ENCODE data around the gene SPEG. TPM values are rescaled to one million over a fixed set of nuclear protein-coding genes. Genes with fewer than 3 reads are reported as not detected.

The SPEG gene
- total and polyA plus RNA-seq, 3 donors from 2014 or later = 16.0 to 24.3 (median 23.0) TPM

DNA sequence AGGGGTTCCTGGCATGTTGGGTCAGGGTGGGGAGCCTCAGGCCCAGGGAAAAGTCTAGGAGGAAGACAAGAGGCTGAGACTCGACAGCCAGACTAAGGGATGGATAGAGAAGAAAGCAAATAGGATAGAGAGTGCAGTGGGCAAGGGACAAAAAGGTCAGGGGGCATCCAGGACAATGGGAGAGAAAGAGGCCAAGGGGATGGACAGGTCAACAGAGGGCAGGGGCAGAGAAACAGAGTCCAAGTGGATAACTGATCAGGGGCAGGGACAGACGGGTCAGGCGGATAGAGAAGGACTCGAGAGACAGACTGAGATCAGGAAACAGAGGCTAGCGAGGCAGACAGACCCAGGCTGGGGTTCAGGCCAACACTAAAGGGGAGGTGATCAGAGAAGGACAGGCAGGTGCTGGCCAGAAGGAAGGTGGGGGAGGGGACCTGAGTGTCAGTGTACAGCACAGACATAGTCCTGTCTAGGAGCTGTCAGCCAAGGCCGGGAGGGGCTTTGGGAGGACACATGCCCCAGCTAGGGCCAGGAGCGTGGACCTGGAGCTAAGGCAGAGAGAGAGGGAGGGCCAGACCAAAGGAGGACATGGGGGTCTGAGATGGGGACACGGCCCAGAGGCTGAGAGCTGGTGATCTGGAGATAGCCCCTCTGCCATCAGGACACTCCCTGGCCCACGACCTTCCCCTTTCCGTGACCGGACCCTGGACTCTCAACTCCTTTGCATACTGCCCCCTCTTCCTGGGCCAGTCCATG, 91.9 kb downstream of the SPEG start:
- no peak overlapping the region for H3K4me3 ChIP-seq
- TF ChIP-seq POLR2A (IDR thresholded peaks at IDR 0.05) = no peak
- TF ChIP-seq, protein P1, sequence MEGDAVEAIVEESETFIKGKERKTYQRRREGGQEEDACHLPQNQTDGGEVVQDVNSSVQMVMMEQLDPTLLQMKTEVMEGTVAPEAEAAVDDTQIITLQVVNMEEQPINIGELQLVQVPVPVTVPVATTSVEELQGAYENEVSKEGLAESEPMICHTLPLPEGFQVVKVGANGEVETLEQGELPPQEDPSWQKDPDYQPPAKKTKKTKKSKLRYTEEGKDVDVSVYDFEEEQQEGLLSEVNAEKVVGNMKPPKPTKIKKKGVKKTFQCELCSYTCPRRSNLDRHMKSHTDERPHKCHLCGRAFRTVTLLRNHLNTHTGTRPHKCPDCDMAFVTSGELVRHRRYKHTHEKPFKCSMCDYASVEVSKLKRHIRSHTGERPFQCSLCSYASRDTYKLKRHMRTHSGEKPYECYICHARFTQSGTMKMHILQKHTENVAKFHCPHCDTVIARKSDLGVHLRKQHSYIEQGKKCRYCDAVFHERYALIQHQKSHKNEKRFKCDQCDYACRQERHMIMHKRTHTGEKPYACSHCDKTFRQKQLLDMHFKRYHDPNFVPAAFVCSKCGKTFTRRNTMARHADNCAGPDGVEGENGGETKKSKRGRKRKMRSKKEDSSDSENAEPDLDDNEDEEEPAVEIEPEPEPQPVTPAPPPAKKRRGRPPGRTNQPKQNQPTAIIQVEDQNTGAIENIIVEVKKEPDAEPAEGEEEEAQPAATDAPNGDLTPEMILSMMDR (IDR thresholded peaks at IDR 0.05) = no peak
- H3K9me3 ChIP-seq = no peaks in the 10 kb centered on the region
- DNase-seq = no peak
- H3K4me1 ChIP-seq = peaks cover 15% of the 10 kb centered on the region
- intact Hi-C loops (cut with DNase I; ENCODE audit: low total_unique reads) = loop anchor here (10.0 kb wide), 1 partner anchor 52 kb away; no protein-coding TSS in a partner anchor
- WGBS, 2 donors = 61 to 69% methylated on average over 10 of the region's 11 CpGs
- no peaks in the 10 kb centered on the region for H3K36me3 ChIP-seq (ENCODE audit: low read depth, missing control alignments)
- H3K27me3 ChIP-seq = no peaks in the 10 kb centered on the region
- H3K27ac ChIP-seq = no peak overlapping the region

DNA sequence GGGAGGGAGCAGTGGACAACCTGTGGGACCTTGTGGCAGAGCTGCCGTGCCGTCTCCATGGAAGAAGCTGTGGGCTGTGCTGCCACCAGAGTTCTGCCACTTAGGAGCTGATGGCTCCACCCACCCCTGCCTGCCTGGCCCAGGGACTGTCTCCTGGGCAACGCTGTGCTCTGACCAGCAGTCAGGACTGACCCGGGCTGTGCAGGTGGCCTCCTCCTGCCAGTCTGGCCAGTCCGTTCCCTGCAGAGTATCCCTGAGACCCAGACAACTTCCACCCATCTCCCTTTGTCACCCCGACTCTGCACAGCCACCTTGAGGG, 92.4 kb downstream of the SPEG start:
- Histone ChIP-seq H3K4me1 (peaks cover 15% of the 10 kb centered on the region), H3K36me3 (ENCODE audit: low read depth, missing control alignments) (no peaks in the 10 kb centered on the region), H3K27ac (no peak overlapping the region), H3K27me3 (no peaks in the 10 kb centered on the region), H3K9me3 (no peaks in the 10 kb centered on the region), H3K4me3 (no peak overlapping the region)
- intact Hi-C loops (cut with DNase I; ENCODE audit: low total_unique reads) = loop anchor here (10.0 kb wide), 1 partner anchor 52 kb away; no protein-coding TSS in a partner anchor
- 71 to 74% methylated on average over 4 to 6 of the region's 6 CpGs for WGBS, 2 donors
- TF ChIP-seq, protein P1 (IDR thresholded peaks at IDR 0.05) = no peak
- no peak for TF ChIP-seq POLR2A (IDR thresholded peaks at IDR 0.05)
- peak; percentile 60 for DNase-seq

DNA sequence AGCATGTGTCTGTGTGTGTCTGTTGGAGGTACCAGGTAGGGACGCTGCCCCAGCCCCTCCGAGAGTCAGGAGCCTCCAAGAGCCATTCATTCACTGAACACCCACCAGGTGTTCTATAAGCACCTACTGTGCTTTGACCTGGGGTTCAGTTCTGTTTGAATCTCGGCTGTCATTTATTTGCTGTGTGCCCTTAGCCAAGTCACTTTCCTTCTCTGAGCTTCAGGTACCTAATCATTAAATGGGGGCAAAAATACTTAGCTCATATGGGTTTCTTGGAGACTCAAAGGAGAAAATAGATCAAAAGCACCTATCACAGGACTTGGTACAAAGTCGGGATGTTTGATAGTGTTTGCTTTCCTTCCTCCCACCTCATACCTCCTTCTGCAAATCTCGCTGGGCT, 92.8 kb downstream of the SPEG start:
- 81 to 83% methylated on average over 4 to 5 of the region's 5 CpGs for WGBS, 2 donors
- Histone ChIP-seq H3K4me1 (peaks cover 15% of the 10 kb centered on the region), H3K36me3 (ENCODE audit: low read depth, missing control alignments) (no peaks in the 10 kb centered on the region), H3K9me3 (no peaks in the 10 kb centered on the region), H3K27me3 (no peaks in the 10 kb centered on the region), H3K4me3 (no peak overlapping the region), H3K27ac (no peak overlapping the region)
- no peak for DNase-seq
- intact Hi-C loops (cut with DNase I; ENCODE audit: low total_unique reads) = loop anchor here (10.0 kb wide), 1 partner anchor 53 kb away; no protein-coding TSS in a partner anchor
- TF ChIP-seq POLR2A (IDR thresholded peaks at IDR 0.05) = no peak
- TF ChIP-seq, protein P1 (IDR thresholded peaks at IDR 0.05) = no peak

DNA sequence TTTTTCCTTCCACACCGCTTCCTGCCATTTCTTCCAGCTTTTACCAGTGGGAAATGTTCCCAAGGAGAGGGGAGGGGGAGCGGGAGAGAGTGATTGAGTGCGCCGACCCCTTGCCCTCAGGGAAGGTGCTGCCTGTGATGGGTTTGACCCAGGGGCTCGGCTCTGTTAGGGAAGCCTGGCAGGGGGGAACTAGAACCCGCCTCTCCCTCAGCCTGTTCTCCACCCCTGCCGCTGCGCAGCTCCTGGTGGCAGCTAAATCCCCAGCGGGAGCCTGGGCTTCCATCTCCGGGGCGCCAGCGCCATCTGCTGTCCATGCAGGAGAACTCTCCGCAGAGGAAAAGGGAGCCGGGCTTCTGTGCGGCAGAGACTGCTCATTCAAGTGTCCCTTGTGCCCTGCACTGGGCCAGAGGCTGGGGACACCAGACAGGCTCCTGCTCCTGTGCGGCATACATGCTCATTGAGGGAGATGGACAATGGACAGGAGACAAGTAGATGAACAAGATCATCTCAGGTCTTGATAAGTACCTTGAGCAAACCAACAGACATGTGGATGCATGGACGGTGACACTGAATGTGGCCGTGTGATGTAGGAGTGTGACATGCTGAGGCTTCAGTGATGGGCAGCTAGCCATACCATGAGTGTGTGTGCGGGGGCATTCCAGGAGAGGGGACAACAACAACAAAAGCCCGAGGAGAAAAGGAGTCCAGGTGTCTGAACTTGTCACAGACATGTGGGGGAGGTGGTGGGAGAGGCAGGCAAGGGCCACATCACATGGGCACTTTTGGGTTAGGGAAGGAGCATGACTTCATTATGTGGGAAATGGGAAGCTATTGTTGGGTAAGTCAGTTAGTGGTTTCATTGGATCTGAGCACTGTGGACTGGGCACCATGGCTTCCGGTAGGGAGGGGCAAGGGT, 95.7 kb downstream of the SPEG start:
- DNase-seq = peak; percentile 88
- no peak for TF ChIP-seq POLR2A (IDR thresholded peaks at IDR 0.05)
- TF ChIP-seq, protein P1 (IDR thresholded peaks at IDR 0.05) = peak; percentile 93 to 98 (median 96)

More for the DNA sequence above, 95.7 kb downstream of the SPEG start:
- no peaks in the 10 kb centered on the region for H3K27me3 ChIP-seq
- peak overlapping the region in 1 of 2 donors; percentile 5 for H3K4me3 ChIP-seq
- 20 to 25% methylated on average over 9 to 20 of the region's 21 CpGs for WGBS, 2 donors
- intact Hi-C loops (cut with DNase I; ENCODE audit: low total_unique reads) = loop anchor here (5.0 kb wide), 1 partner anchor 128 kb away; no protein-coding TSS in a partner anchor
- H3K9me3 ChIP-seq = no peaks in the 10 kb centered on the region
- no peaks in the 10 kb centered on the region for H3K36me3 ChIP-seq (ENCODE audit: low read depth, missing control alignments)
- peaks cover 4% of the 10 kb centered on the region for H3K4me1 ChIP-seq
- H3K27ac ChIP-seq = no peak overlapping the region
